Fibroblast of gingiva (primary cell): ENCODE results near the gene LRRIQ1.
A peak's percentile ranks its signal among the peaks of the same experiment; 100 is the strongest.
"Not testable (repeated sequence)": the region's sequence is repeated elsewhere in the genome, so short reads cannot be mapped to it uniquely, and the experiment has no call there.

Experiments
- DNase-seq: peaks from one replicate; pipeline ENCODE4 v3.0.0-alpha.2; 2011; ENCODE audit warnings: low read depth

LRRIQ1 gene

DNA sequence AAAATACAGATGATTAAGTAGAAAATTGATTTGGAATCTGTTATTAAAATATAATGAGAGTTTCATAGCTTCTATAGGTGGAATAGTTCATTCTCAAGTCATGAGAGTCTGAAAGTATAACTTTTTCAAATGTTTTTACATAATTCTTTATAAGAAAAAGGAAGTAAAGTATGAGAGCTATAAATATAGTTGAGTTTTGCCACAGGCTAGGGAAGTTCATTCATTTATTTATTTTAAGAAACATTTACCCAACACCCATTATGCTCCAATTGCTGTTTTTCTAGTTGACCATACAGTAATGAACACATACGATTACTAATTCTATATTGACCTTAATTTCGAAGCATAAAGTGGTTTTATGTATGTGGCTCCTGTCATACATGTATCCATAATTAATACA lies 24.8 kb downstream of the LRRIQ1 start:
- DNase-seq, result no peak

DNA sequence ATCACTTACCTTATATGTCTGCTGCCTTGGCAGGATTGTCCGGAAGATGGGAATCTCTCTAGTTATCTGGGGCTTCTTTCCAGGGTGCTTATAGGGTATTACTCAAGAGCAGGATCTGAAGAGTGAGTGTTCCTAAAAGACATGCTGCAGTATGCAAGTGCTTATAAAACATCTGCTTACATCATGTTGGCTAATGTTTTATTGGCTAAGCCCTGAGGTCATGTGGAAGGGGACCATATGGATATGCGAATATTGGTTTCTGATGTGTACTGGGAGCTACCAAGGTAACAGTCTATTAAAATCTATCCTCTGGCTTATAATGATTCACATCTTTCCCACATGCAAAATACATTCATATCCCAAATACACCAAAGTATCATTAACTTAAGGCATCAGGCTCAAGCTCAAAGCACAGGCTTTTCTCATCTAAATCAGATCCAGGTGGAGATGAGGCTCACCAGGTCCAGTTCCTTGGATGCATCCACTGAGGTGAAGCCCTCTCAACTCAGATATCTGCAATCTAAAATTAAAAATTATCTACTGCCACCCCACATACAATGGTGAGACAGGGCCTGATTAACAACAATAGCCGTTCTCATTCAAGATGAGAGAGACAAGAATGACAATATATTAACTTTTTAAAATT lies 29.8 kb downstream of the LRRIQ1 start:
- peak; percentile 1 for DNase-seq

DNA sequence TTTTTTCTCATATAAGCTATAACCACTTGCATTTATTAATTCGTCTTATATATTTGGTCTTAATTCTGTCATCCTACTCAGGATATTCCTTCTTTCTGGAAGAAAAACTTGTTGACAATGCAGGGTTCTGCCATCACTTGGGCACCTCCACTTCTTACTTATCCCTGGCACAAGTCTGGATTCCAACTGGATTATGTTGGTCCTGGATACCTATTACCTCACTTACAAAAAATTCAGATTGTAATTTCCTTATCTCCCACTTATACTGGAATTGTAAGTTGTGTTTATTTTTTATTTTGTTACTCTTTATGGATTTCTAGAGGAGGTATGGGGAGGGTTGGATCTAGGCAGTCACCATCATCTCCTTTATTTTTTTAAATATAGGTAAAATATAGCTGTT lies 36.7 kb downstream of the LRRIQ1 start:
- DNase-seq, result no peak

DNA sequence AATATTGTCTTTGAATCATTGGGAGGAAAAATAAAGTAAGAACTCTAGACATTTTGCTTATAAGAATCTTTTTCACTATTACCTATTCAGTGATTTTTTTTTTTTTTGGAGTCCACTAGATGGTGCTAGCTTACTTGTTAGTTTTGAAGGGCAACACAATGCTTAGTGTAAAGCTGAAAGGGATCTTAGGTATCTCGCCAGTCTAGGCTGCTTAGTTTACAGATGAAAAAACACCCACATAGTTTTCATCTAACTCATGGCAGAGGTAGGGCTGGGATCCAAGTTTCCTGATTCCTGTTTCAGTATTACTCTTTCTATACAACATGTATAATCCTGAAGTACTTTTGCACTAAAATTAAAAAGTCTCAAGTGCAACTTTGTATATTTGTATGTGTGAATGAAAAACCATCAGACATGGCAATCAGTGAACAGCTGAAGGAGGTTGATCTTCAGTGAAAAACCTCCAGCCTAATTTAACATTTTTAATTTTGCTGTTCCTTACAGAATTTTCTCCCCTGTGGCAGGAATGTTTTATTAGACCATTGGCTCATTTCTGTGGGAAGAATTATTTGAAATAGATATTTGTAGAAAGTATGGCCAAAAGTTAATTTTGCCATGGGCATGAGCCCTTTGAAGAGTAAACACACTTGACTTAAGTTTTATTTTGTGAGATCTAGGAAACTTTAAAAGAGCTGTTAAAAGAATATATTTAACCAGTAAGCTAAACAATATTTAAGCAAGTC lies 40.7 kb downstream of the LRRIQ1 start:
- peak; percentile 79 for DNase-seq

DNA sequence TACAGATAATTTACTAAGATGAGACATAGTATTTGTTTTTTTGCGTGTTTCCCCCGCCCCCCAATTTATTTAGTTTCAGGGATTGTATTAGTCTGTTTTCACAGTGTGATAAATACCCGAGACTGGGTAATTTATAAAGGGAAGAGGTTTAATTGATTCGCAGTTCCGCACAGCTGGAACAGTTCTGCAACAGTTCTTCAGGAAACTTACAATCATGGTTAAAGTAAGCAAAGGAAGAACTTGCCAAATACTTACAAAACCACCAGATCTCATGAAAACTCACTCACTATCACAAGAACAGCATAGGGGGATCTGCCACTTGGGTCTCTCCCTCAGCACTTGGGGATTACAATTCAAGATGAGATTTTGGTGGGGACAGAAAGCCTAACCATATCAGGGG lies 48.9 kb downstream of the LRRIQ1 start:
- no peak for DNase-seq

DNA sequence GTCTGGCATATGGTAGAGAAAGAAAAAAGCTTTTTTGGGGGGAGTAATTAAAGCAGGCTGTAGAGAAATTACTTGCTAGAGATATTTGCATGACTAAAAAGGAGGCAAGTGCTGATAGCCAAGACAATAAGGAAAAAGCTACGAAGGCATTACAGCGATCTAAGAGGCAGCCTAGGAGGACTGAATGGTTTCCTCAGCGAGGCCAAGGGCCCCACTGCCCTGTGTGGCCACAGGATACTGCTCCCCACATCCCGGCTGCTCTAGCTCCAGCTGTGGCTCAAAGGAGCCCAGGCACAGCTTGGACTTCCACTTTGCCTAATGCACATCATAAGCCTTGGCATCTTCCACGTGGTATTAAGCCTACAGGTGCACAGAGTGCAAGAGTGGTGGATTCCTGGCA lies 53.6 kb downstream of the LRRIQ1 start:
- no peak for DNase-seq

DNA sequence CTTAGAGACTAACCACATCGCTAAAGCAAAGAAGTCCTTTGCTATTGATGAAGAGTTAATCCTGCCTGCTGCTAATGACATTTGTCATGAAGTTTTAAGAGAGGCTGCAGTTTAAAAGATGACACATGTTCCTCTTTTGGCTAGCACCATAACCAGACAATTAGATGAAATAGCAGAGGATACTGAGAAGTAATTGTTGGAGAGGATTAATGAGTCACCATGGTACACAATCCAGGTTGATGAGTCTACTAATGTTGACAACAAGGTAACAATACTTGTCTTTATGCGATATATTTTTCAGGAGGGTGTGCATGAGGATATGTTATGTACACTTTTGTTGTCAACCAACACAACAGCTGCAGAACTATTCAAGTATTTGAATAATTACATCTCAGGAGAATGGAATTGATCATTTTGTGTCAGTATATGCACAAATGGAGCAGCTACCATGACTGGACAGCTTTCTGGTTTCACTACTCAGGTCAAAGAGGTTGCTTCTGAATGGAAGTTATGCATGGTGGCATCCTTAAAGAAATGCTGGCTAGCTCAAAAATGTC lies 56.7 kb downstream of the LRRIQ1 start:
- DNase-seq, result no peak

DNA sequence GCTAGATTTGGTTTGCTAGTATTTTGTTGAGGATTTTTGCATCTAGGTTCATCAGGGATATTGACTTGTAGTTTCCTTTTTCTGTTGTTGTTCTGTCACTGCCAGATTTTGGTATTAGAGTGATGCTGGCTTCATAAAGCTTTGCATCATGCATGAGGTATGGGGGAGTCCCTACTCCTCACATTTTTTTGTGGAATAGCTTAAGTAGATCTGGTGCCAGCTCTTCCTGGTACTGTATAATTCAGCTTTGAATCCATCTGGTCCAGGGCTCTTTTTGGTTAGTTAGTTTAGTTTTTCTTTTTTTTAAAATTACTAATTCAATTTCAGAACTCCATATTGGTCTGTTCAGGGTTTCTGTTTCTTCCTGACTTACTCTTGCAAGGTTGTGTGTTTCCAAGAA lies 59.4 kb downstream of the LRRIQ1 start:
- no peak for DNase-seq

DNA sequence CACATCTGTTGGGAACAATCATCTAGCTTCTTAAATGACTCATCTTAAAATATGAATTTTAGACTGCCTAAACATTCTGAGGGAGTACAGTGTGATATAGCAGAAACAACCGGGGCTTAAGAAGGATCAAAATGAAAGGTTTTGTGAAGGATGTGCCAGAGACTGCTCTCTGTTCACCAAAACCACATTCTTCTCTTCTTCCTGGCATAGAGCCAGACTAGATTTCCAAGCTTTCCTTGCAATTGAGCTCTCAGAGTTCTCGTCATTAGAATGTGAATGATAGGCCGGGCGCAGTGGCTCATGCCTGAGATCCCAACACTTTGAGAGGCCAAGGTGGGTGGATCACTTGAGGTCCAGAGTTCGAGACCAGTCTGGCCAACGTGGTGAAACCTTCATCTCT lies 94.5 kb downstream of the LRRIQ1 start:
- DNase-seq, result no peak

DNA sequence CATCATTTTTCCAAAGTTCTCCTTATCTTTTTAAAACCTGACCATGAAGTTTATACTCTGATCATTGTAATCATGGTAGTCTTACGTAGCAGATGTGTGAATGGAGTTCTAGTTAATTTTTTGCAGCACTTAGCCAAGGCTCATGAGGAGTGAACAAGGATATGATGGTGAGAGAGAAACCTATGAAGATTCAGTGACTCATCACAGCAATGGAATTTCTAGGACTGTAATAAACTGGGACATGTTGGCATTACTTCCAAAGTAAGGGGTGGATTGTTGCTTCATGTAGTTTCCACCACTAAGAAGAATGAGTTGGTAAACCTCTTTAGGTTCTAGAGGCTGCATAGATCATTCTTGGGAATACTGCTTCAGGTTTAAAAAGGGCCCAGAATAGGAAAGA lies 102.7 kb downstream of the LRRIQ1 start:
- DNase-seq, result no peak

DNA sequence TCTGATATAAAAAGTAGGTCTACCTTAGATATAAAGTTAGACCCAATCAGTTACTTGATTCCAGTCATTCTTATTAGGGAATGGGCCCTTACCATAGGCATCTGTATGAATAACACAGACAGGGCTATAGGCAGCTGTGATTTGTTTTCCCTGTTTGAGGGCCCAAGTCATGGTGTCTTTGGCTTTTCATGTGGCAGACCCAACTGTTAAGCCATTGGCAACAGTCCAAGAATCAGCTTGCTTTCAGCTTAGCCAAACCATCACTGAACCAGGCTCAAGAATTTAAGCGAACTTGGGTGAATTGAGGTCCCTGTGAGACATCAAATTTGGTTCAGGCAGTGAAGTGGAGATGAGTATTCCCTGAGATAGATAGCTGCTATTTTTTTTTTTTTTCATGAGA lies 111.2 kb downstream of the LRRIQ1 start:
- DNase-seq, result no peak

DNA sequence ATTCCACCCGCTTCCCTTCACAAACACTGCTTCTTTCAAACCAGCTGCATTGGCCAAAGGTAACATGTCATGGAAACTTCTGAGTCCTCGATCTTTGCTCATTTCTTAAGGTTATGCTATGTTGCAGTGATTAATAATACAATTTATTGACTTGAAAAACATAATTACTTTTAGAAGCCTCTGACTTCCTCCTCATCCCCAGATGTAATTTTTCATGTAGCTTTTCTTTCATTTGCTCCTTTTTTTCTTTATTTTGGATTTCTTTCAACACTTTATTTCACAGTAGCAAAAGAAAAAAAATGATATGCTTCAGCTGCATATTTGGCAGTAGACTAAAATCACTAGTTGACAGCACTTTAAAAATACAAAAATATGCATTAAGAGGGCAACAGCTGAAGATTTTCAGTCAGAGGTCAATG lies 116.2 kb downstream of the LRRIQ1 start:
- DNase-seq, result no peak

DNA sequence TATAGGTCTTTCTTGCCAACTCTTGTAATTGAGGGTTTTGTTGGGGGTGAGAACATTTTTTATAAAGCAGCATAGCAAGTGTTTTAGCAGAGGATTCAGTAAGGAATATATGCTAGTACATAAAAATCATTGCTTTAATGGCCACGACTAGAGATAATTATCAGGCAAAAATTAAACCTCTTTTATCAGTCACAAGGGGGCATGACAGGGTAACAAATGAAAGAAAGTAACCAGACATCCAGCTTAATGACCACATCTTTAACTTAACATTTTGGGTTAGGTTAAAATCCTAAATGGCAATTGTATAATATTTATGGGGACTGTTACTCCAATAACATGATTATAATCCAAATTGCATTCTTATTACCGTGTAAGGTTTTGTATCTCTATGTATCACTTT lies 119.6 kb downstream of the LRRIQ1 start:
- peak; percentile 43 for DNase-seq

DNA sequence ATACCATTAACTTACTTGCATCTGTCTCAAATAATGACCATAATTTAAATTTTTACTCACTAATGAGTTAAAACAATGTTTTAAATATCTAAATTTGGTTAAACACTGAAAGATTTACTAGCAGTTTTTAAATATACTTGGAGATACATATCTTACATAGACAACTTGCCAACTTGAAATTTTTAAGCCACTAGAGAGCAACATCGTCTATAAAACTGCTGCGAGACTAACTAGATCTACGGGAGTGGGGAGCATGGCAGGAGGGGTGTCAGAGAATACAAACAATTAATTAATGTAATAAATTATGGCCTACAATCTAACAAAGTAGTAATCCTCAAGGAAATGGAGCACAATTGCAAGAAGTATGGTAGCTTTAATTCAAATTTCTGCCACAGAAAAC lies 120.4 kb downstream of the LRRIQ1 start:
- no peak for DNase-seq

DNA sequence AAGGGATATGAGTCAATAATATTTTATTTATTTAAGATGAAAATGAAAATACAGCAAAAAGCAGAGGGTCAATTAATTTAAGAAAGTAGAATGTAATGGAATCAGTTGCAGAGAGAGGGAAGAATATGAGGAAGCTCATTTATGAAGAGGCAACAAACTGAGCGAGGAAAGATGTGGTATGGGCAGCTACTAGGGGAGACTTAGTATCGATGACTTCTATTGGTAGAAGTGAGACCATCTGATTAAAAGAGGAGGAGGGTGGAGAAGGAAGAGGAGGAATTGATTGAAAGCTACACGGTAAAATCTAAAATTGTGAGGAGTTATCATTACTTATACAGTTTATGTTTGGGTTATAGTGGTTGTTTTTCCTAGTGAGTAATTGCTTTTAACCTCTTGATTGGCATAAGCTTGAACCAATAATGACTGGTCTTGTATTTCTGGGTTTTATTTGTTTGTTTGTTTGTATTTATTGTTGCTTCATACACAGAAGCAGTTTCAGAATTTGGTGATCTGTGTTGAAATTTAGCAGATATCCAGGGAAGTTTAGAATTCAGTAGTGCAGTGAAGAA lies 121.0 kb downstream of the LRRIQ1 start:
- DNase-seq, result no peak

DNA sequence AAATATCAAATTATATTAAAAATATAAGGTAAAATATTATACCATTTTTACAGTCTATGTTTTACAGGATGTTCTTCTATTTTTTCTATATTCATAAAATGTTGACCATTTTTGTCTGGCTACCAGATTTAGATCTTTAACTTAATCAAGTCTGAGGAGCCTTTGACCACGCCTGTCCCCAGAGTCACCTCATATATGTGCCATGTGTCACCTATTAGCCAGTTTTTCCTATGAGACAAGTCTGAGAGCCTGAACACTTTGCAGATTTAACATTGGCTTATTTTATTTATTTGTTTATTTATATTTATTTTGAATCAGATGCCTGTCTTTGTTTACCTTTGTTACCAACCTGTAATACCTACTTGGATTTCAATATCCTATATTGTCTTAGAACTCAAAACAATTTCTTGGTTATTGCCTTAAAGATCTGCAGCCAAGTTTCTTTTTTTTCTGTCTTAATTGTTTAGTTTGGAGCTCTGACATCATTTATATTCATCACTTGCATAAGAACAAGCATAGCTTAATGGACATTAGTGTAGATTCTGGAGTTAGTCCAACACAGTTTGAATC lies 127.7 kb downstream of the LRRIQ1 start:
- no peak for DNase-seq

DNA sequence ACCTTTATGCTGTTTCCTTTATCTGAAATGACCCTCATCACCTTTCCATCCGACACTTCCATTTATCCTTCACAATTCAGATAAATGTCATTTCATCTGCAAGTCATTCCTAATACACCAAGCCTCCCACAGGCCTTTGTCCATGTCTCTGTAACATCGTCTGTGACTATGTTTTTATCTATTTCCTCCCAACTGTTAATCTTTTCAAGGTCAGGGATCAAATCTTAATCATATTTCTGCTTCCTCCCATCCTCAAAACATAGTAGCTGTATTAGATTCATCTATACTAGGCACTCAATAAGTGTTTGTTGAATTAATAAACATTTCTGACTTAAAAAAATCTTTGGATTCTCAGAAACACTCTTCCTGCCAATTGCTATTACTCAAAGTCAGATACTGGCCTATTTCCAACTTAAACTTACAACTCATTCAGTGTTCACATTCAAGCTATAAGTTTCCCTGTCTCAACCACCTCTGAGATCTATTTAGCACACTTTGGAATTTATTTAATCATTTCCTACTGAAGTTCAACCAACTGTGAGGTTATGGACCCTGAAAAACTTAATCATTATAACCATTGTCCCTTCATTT lies 143.6 kb downstream of the LRRIQ1 start:
- peak; percentile 42 for DNase-seq

DNA sequence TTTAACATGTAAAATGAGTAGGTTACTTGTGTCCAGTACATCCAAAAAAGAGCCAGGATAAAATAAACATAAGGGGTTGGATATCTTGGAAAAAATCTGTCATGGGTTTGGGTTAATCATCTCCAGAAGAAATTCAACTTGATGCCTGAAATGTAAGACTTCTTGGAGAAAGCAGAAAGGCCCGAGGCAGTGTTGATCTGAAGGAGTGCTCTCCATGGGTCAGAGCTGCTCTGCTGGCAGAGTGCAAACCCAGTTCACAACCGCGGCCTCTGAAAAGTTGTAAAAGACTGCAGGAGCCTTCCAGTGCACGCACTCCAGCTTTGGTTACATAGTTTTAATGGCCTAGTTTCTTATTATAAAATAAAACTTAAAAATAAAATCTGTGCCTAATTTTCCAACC lies 146.5 kb downstream of the LRRIQ1 start:
- DNase-seq, result peak; percentile 88

DNA sequence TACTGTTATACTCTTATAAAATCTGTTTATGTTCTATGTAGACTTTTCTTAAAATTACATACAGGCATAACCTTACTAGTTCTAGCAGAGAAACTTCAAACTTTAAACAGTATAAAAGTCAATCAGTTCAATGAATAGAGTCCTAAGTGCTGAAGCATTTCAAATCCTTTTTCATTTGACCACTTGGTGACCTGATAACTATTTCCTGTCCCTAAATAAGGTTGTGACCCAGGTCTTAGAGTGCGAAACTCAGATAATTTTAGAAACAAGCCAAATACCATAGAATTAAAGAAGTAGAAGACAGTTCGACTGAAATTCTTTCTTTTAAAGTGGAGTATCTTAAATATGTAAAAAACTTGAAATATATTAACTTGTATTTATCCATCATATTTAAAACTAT lies 147.7 kb downstream of the LRRIQ1 start:
- no peak for DNase-seq

DNA sequence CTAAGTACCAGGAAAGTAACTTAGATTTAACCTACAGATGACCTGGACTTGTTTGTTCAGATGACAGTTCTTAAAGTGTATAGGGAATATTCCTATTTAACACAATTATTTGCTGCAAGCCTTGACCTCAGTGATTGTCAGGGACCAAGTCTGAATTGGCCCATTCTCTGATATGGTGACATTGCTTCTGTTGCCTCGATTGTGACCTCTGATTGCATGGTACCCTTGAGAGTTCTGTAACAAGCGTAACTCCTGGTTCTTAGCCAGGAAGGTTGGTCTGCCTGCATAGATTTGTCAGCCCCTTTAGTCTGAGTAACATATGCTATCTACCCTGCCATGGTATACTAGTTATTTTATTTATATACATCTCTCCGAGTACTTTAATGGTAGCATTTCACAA lies 150.1 kb downstream of the LRRIQ1 start:
- no peak for DNase-seq

DNA sequence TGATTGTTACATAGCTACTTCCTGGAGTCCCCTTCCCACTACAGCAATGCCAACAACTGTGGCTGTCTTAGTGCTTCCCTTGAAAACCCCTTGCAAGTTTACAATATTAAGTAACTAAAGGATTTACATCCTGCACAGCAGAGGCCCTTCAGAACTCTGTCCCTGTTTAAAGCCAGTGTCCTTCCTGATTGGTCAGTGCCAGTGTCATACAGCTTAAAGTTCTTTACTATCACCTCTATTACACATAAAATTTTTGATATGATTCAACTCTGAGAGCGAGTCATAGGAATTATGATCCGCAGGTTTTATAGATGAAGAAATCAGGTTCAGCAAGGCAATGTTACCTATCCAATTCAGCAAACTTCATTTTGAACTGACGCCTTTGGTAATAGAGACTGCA lies 152.5 kb downstream of the LRRIQ1 start:
- DNase-seq, result no peak

DNA sequence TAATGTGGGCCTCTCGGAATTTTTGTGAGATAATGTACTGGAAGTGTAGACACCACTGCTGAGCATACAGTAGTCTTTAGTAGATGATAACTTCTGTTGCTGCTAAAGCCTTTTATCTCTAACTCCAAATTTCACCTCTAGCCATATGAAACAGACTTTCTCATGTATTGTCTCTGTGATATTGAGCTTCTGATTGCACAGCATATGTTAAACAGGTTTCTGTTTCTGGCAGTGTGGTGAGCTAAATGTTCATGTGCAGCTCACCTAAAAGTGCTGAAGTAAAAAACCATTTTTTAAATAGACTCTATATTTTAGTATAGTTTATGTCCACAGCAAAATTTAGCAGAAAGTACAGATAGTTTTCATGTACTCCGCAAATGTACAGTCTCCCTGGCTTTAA lies 154.6 kb downstream of the LRRIQ1 start:
- no peak for DNase-seq

DNA sequence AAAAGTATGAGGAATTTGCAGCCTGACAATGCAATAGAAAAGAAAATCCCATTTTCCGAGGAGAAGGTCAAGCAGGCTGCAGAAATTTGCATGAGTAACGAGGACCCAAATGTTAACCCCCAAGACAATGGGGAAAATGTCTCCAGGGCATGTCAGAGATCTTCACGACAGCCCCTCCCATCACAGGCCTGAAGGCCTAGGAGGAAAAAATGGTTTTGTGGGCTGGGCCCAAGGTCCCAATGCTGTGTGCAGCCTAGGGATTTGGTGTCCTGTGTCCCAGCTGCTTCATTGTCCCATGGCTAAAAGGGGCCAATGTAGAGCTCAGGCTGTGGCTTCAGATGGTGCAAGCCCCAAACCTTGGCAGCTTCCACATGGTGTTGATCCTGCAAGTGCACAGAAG lies 167.7 kb downstream of the LRRIQ1 start:
- DNase-seq, result not testable (repeated sequence)
